GM12878 (cell line): Measurements from ENCODE around the gene ARHGEF16. TPM values are rescaled to one million over a fixed set of nuclear protein-coding genes. Genes with fewer than 3 reads are reported as not detected.

Source experiments
- ATAC-seq: fragments of 200-7000 bp; cut with Tn5 transposase; 3 replicates; pipeline ENCODE4 v1.9.1; 2020; ENCODE audit warnings: mild to moderate bottlenecking, moderate library complexity
- BruUV-seq: library from RNA; stranded (reverse); fragments of 400-500 nt; replicated peaks from 2 replicates; lab custom pipeline; 2021; lab: Mats Ljungman, UMichigan
- CTCF ChIA-PET: fragments of 300-600 bp; sonication (Branson Sonifier 250); formaldehyde crosslinking; extraction: SDS; loops from one replicate; lab custom pipeline; 2021; ENCODE audit warnings: inconsistent platforms; lab: Yijun Ruan, JAX
- POLR2A ChIA-PET: fragments of 350-600 bp; formaldehyde crosslinking; extraction: SDS; loops from one replicate; lab custom pipeline; 2021; ENCODE audit warnings: inconsistent platforms; lab: Charles Lee
- RAD21 ChIA-PET: fragments of 300-600 bp; sonication (Branson Sonifier 250); formaldehyde crosslinking; loops from one replicate; lab custom pipeline; 2023; ENCODE audit warnings: antibody characterized with exemption; ENCODE audit not compliant: unreplicated experiment; lab: Charles Lee
- SMC1A ChIA-PET: fragments of 300-600 bp; sonication (Branson Sonifier 250); formaldehyde crosslinking; loops from one replicate; lab custom pipeline; 2023; ENCODE audit not compliant: unreplicated experiment, uncharacterized antibody; lab: Charles Lee
- DNase-seq: peaks from one replicate; pipeline ENCODE4 v3.0.0-alpha.2; 2011; ENCODE audit warnings: low read depth, low spot score
- FAIRE-seq: peaks from 3 replicates; lab custom pipeline; 2011; peaks lifted over from hg19 to GRCh38; lab: Jason Lieb, UNC
- H2AFZ ChIP-seq: 2 replicates; pipeline ENCODE4 v1.6.0; 2011; ENCODE audit warnings: low read depth, low read length, control low read depth; ENCODE audit not compliant: control insufficient read depth
- H3K27ac ChIP-seq: 2 replicates; pipeline ENCODE4 v1.5.1; 2011; ENCODE audit warnings: control low read depth; ENCODE audit not compliant: control insufficient read depth, insufficient read depth
- H3K27me3 ChIP-seq, 2 experiments: replicated peaks in 1 of 2; 2 replicates each; pipeline versions ENCODE4 v1.6.0 to v1.6.1; 2011; ENCODE audit warnings: low read length in 1 of 2; ENCODE audit not compliant: control insufficient read depth in 2 of 2, insufficient read depth in 2 of 2
- H3K36me3 ChIP-seq, 2 experiments: 2 replicates each; pipeline ENCODE4 v1.5.1; 2011; ENCODE audit warnings: low read length in 1 of 2; ENCODE audit not compliant: control insufficient read depth in 2 of 2, insufficient read depth in 2 of 2
- H3K4me1 ChIP-seq: 2 replicates; pipeline ENCODE4 v1.6.1; 2011; ENCODE audit warnings: mild to moderate bottlenecking, low read length, moderate library complexity, mixed read lengths; ENCODE audit not compliant: control insufficient read depth, insufficient read depth
- H3K4me2 ChIP-seq: 2 replicates; pipeline ENCODE4 v1.6.0; 2011; ENCODE audit warnings: control low read depth; ENCODE audit not compliant: control insufficient read depth, insufficient read depth
- H3K4me3 ChIP-seq: fragments of 200-600 bp; sonication (generic); 2 replicates; pipeline ENCODE4 v1.5.1; 2016
- H3K79me2 ChIP-seq: 2 replicates; pipeline ENCODE4 v1.6.0; 2011; ENCODE audit warnings: low read length; ENCODE audit not compliant: control insufficient read depth, insufficient read depth
- H3K9ac ChIP-seq: 2 replicates; pipeline ENCODE4 v1.8.0; 2011; ENCODE audit warnings: low read length, control low read depth, mixed read lengths; ENCODE audit not compliant: control insufficient read depth, insufficient read depth
- H3K9me3 ChIP-seq: replicated peaks from 3 replicates; pipeline ENCODE4 v1.5.1; 2011; ENCODE audit warnings: mild to moderate bottlenecking, low read length; ENCODE audit not compliant: control insufficient read depth, insufficient read depth
- H4K20me1 ChIP-seq: 2 replicates; pipeline ENCODE4 v1.6.0; 2011; ENCODE audit not compliant: control insufficient read depth, insufficient read depth
- CREM ChIP-seq: IDR thresholded peaks from 2 replicates; pipeline ENCODE4 v1.6.1; 2014; ENCODE audit warnings: antibody characterized with exemption, low read depth
- IKZF2 ChIP-seq, 2 experiments: fragments of 450-650 bp; IDR thresholded peaks; 2 replicates each; pipeline ENCODE4 v1.6.1; 2017; ENCODE audit warnings: mild to moderate bottlenecking in 2 of 2, moderate library complexity in 2 of 2
- RCOR1 ChIP-seq: conservative IDR thresholded peaks from 2 replicates; pipeline ENCODE4 v1.6.1; 2012; ENCODE audit warnings: low read depth, low read length, improper control_type of control experiment
- WGBS: methylation state at CpG from one replicate; pipeline ENCODE4 v1.1.6; 2016; ENCODE audit warnings: low lambda C conversion rate; ENCODE audit not compliant: insufficient replicate concordance, insufficient coverage; ENCODE audit errors: missing lambda C conversion rate; 5-methylcytosine and 5-hydroxymethylcytosine counted together
- in situ Hi-C: fragments of 300-500 bp; cut with MboI; formaldehyde crosslinking; loops from 9 replicates; pipeline ENCODE4 v1.14.3; 2018; ENCODE audit warnings: mixed read lengths
- intact Hi-C: fragments of 100-400 bp; cut with micrococcal nuclease; formaldehyde crosslinking; loops from one replicate; pipeline ENCODE4 v1.14.2; 2022; ENCODE audit not compliant: unreplicated experiment
- polyA plus RNA-seq, 11 experiments: library from polyadenylated mRNA; depleted of rRNA in 4 of 11; unstranded in 6 of 11; stranded (reverse) in 5 of 11; fragments of >200 nt; fragmentation: Nextera tagmentation in 4 of 11; fragmentation: Illumina TruSeq in 1 of 11; extraction: Ambion mirVana in 4 of 11; extraction: Trizol in 1 of 11; gene quantifications; 1 replicate in 1 of 11; 2 replicates in 10 of 11; pipeline versions ENCODE4 v1.2.1 to v1.2.3, GENCODE V29; 2011 to 2016; ENCODE audit warnings: inconsistent platforms in 2 of 11, missing spikeins in 2 of 11, low read depth in 1 of 11
- total RNA-seq, 4 experiments: library from RNA; depleted of rRNA in 3 of 4; stranded (reverse); fragments of >200 nt in 3 of 4; fragmentation: Illumina TruSeq in 1 of 4; extraction: Trizol in 1 of 4; gene quantifications; 2 replicates each; pipeline versions ENCODE4 v1.2.1 to v1.2.3, GENCODE V29; 2013 to 2021
- TF ChIP-seq, protein P1 (sequence below): fragments of 450-650 bp; IDR thresholded peaks from 2 replicates; pipeline ENCODE4 v1.6.1; 2018; ENCODE audit warnings: mild to moderate bottlenecking, low read depth, moderate library complexity; ENCODE audit not compliant: partially characterized antibody
- TF ChIP-seq, protein P2 (sequence below): fragments of 450-650 bp; conservative IDR thresholded peaks from 2 replicates; pipeline ENCODE4 v1.6.1; 2017; ENCODE audit warnings: mild to moderate bottlenecking, moderate library complexity

ARHGEF16 gene
- total and polyA plus RNA-seq, 10 of the 15 experiments (the other 5 are each of a cell fraction or from before 2014, with no cell fraction given) = not detected

DNA sequence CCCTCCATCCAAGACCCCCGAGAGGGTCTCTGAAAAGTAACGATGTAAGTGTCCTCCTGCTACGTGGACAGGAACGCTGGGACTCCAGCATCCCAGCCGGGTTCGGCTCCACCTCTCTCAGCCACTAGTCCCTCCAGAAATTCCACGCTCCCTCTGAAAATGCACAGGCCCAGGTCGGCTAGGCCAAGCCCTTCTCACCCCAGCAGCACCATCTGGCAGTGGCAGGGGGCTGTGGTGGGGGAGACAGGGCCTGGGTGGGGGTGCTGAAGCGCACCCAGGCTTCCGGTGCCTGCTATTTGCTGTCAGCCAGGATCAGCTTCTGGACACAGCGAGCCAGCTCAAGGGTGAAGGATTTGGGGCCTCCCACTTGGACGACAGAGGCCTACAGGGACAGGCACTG, 73.3 kb downstream of the ARHGEF16 start:
- 22% methylated on average over 11 of the region's 12 CpGs for WGBS
- no peak overlapping the region for H2AFZ ChIP-seq
- FAIRE-seq = no peak
- TF ChIP-seq, protein P1, sequence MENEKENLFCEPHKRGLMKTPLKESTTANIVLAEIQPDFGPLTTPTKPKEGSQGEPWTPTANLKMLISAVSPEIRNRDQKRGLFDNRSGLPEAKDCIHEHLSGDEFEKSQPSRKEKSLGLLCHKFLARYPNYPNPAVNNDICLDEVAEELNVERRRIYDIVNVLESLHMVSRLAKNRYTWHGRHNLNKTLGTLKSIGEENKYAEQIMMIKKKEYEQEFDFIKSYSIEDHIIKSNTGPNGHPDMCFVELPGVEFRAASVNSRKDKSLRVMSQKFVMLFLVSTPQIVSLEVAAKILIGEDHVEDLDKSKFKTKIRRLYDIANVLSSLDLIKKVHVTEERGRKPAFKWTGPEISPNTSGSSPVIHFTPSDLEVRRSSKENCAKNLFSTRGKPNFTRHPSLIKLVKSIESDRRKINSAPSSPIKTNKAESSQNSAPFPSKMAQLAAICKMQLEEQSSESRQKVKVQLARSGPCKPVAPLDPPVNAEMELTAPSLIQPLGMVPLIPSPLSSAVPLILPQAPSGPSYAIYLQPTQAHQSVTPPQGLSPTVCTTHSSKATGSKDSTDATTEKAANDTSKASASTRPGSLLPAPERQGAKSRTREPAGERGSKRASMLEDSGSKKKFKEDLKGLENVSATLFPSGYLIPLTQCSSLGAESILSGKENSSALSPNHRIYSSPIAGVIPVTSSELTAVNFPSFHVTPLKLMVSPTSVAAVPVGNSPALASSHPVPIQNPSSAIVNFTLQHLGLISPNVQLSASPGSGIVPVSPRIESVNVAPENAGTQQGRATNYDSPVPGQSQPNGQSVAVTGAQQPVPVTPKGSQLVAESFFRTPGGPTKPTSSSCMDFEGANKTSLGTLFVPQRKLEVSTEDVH = no peak
- no peak for TF ChIP-seq CREM
- TF ChIP-seq IKZF2 (IDR thresholded peaks at IDR 0.05) = no peak
- no peak for TF ChIP-seq RCOR1
- TF ChIP-seq, protein P2, sequence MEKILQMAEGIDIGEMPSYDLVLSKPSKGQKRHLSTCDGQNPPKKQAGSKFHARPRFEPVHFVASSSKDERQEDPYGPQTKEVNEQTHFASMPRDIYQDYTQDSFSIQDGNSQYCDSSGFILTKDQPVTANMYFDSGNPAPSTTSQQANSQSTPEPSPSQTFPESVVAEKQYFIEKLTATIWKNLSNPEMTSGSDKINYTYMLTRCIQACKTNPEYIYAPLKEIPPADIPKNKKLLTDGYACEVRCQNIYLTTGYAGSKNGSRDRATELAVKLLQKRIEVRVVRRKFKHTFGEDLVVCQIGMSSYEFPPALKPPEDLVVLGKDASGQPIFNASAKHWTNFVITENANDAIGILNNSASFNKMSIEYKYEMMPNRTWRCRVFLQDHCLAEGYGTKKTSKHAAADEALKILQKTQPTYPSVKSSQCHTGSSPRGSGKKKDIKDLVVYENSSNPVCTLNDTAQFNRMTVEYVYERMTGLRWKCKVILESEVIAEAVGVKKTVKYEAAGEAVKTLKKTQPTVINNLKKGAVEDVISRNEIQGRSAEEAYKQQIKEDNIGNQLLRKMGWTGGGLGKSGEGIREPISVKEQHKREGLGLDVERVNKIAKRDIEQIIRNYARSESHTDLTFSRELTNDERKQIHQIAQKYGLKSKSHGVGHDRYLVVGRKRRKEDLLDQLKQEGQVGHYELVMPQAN = no peak
- TF ChIP-seq, all 136 proteins: peak for 0
- no peak for ATAC-seq
- ChIA-PET CTCF (no interaction called here), RAD21 (no interaction called here), SMC1A (no interaction called here), POLR2A (no interaction called here)
- Histone ChIP-seq H3K4me3 (no peak overlapping the region), H3K4me2 (no peak overlapping the region), H3K9ac (no peak overlapping the region), H3K27me3 (peaks cover 0 to 4% of the 10 kb centered on the region in 2 experiments; a peak in 3 of 4 replicates), H3K79me2 (no peaks in the 10 kb centered on the region), H3K27ac (no peak overlapping the region), H3K9me3 (no peaks in the 10 kb centered on the region), H3K4me1 (no peaks in the 10 kb centered on the region), H4K20me1 (no peaks in the 10 kb centered on the region), H3K36me3 (no peaks in the 10 kb centered on the region)
- in situ Hi-C loops = no loop called here
- no peak for DNase-seq
- intact Hi-C loops = no loop called here
- no TSS peak for BruUV-seq
